GM12872 (cell line): Measurements from ENCODE around the gene LRIT2.
A peak's percentile ranks its signal among the peaks of the same experiment; 100 is the strongest.

Experiments used
- CTCF ChIP-seq: IDR thresholded peaks from 3 replicates; pipeline ENCODE4 v1.5.1; 2011; ENCODE audit warnings: low read depth, mild to moderate bottlenecking, low read length, moderate library complexity; ENCODE audit not compliant: insufficient read depth

Gene LRIT2

GRCh38 chr10:84237199-84238051 is 12.1 kb upstream of the LRIT2 start:
- TF ChIP-seq CTCF: peak; percentile 35; the same call in 2 of the 3 replicates

GRCh38 chr10:84236807-84237198 is 11.5 kb upstream of the LRIT2 start:
- TF ChIP-seq CTCF: no peak

- no peak for TF ChIP-seq CTCF
Measured at GRCh38 chr10:84235096-84235495, 9.8 kb upstream of the LRIT2 start.

GRCh38 chr10:84234479-84234878 is 9.1 kb upstream of the LRIT2 start:
- TF ChIP-seq CTCF: no peak

- no peak for TF ChIP-seq CTCF
Measured at GRCh38 chr10:84233940-84234339, 8.6 kb upstream of the LRIT2 start.

- no peak for TF ChIP-seq CTCF
Measured at GRCh38 chr10:84232376-84232775, 7.0 kb upstream of the LRIT2 start.

- no peak for TF ChIP-seq CTCF
Measured at GRCh38 chr10:84230359-84230758, 5.0 kb upstream of the LRIT2 start.
